ENCODE data around the gene MATN3.

DNA sequence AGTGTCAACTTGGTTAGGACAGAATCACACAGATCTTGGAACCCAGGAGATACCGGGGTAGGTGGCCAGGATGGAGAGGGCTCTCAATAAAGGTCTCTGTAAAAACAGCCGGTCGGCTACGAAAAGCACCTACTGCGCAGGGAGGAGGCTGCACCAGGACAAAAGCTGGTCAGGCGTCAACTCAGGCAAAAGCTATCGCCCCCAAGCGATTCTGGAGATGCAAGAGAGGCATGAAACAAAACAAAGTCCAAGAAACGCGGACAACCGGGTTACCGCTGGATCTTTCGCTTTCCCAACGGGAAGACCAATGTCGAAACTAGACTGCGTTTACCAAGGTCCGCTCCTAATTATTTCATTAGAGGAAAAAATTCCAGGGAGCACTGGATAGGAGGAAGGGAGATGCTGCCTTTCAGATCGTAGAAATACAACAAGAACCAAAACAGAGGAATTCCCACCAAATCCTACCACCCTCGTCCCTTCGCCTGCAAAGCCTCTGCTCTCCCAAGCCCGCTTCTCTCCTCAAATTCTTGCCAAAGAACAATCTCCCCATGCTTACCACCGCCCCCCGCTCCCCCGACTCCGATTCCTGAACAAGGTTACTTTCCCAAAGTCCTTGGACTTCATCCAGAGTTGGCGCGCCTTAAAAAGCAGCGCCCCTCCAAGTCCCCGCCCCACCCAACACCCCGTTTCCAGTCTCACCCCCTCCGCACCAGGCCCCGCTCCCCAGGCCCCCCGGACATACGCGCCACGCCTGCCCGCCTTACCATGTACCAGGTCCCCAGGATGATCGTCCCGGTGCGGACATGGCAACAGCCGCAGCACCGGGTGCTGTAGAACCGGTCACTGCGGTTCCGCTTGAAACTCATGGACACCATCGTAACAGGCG is 38.4 kb upstream of the MATN3 start:
- TF ChIP-seq, protein P1, sequence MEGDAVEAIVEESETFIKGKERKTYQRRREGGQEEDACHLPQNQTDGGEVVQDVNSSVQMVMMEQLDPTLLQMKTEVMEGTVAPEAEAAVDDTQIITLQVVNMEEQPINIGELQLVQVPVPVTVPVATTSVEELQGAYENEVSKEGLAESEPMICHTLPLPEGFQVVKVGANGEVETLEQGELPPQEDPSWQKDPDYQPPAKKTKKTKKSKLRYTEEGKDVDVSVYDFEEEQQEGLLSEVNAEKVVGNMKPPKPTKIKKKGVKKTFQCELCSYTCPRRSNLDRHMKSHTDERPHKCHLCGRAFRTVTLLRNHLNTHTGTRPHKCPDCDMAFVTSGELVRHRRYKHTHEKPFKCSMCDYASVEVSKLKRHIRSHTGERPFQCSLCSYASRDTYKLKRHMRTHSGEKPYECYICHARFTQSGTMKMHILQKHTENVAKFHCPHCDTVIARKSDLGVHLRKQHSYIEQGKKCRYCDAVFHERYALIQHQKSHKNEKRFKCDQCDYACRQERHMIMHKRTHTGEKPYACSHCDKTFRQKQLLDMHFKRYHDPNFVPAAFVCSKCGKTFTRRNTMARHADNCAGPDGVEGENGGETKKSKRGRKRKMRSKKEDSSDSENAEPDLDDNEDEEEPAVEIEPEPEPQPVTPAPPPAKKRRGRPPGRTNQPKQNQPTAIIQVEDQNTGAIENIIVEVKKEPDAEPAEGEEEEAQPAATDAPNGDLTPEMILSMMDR (IDR thresholded peaks at IDR 0.05; ENCODE audit: control extremely low read depth in 1 of 3, insufficient read depth in 1 of 3, low read depth in 1 of 3, low read length in 3 of 3), result peak; percentile 13 to 21 (median 20); a peak in 2 of 4 replicates
- TF ChIP-seq YY1 (IDR thresholded peaks at IDR 0.05; ENCODE audit: low read depth, low read length) (no peak), TBP (IDR thresholded peaks at IDR 0.05; ENCODE audit: low read depth, low read length) (no peak), POLR2AphosphoS5 (IDR thresholded peaks at IDR 0.05; ENCODE audit: low read depth, low read length) (peak; percentile 35; the same call in 1 of the 2 replicates), SP1 (IDR thresholded peaks at IDR 0.05; ENCODE audit: low read depth, low read length) (no peak), TEAD4 (IDR thresholded peaks at IDR 0.05; ENCODE audit: low read depth, low read length) (no peak), ZNF274 (IDR thresholded peaks at IDR 0.05; ENCODE audit: borderline replicate concordance, extremely low read depth, low read length) (no peak), RNF2 (IDR thresholded peaks at IDR 0.05; ENCODE audit: borderline replicate concordance, low read depth, low read length, missing control alignments, poor library complexity, severe bottlenecking) (no peak), CBX8 (IDR thresholded peaks at IDR 0.05; ENCODE audit: borderline replicate concordance, low read depth, low read length) (no peak), SIN3A (conservative IDR thresholded peaks at IDR 0.05 in 1 of 2, IDR thresholded peaks at IDR 0.05 in 1 of 2; ENCODE audit: low read depth in 1 of 2, low read length in 2 of 2) (peak in 1 of 2 experiments; percentile 58; a peak in 2 of 4 replicates), HDAC6 (IDR thresholded peaks at IDR 0.05; ENCODE audit: low read depth, low read length) (no peak), EGR1 (IDR thresholded peaks at IDR 0.05; ENCODE audit: borderline replicate concordance, low read depth, low read length) (no peak)

Data from H1 (cell line).